HUES6 (cell line): Measurements from ENCODE around the gene SLC6A8.

ENCODE experiments used
- H3K27ac ChIP-seq: 2 replicates; pipeline ENCODE4 v1.7.0; 2013; ENCODE audit warnings: low read depth, mild to moderate bottlenecking, low read length, inconsistent platforms
- H3K27me3 ChIP-seq: 2 replicates; pipeline ENCODE4 v1.6.1; 2013; ENCODE audit warnings: low read length; ENCODE audit not compliant: control insufficient read depth, insufficient read depth
- H3K36me3 ChIP-seq: 2 replicates; pipeline ENCODE4 v1.6.1; 2013; ENCODE audit warnings: low read length; ENCODE audit not compliant: control insufficient read depth, insufficient read depth
- H3K4me1 ChIP-seq: 2 replicates; pipeline ENCODE4 v1.6.1; 2013; ENCODE audit warnings: low read length; ENCODE audit not compliant: control insufficient read depth, insufficient read depth
- H3K4me3 ChIP-seq: 2 replicates; pipeline ENCODE4 v1.5.1; 2013; ENCODE audit warnings: low read depth, low read length
- H3K9ac ChIP-seq: one replicate; pipeline ENCODE4 v1.6.1; 2013; ENCODE audit warnings: mild to moderate bottlenecking, low read length
- H3K9me3 ChIP-seq: 2 replicates; pipeline ENCODE4 v1.6.1; 2013; ENCODE audit warnings: low read depth, low read length; ENCODE audit not compliant: control insufficient read depth, insufficient read depth

The SLC6A8 gene

DNA sequence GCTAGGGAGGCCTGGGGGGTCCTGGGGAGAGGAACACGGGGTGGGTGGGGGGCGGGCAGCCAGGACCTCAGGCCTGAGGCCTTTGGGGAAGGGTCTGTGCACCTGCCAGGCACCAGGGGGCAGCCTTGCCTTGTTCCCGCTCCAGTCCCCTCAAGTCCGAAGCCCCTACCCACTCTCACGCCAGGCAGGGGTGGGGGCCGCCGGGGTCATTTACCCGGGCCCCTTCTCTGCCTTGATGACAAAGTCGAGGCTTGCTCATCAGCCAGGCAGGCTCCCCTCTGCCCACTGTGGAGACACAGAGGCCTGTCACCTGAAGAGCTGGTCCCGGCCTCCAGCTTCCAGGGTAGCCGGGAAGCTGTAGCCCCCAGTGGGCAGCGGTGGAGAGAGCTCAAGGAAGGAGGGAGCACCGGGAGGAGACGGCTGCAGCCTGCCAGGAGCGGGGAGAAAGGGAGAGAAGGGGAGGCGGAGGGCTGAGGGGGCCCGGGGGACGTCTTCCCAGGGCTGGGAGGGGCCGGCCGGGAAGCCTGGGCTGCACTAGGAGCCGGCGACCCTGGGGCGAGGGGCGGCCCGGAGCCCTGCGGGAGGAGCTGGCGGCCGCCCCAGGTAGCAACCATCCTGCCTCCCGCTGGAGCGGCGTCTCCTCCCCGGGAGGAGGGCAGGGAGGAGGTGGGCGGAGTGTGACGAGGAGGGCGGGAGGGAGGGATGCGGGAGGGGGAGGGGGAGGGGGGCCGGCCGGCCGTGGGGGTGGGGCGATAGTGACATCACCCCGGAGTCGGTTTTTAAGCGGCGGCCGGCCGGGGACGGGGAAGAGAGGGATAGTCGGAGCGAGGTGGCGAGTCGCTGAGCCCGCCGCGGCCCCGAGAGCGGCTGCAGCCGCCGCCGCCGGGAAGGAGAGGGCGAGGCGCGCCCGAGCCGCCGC is at the start of gene SLC6A8:
SLC6A8 (plus strand) TSS at position 806 of the 919 bp plus-strand sequence. CDS start 649 bp downstream, outside the sequence.
- H3K9ac ChIP-seq = peak within 1 kb of the TSS; percentile 79
- H3K4me3 ChIP-seq = peak within 1 kb of the TSS; percentile 67
- peaks cover 12% of the 10 kb centered on the region for H3K36me3 ChIP-seq
- H3K27ac ChIP-seq = peak within 1 kb of the TSS; percentile 40; the same call in 1 of the 2 replicates
- H3K9me3 ChIP-seq = peaks cover 19% of the 10 kb centered on the region
- H3K4me1 ChIP-seq = peaks cover 34% of the 10 kb centered on the region
- no peaks in the 10 kb centered on the region for H3K27me3 ChIP-seq

DNA sequence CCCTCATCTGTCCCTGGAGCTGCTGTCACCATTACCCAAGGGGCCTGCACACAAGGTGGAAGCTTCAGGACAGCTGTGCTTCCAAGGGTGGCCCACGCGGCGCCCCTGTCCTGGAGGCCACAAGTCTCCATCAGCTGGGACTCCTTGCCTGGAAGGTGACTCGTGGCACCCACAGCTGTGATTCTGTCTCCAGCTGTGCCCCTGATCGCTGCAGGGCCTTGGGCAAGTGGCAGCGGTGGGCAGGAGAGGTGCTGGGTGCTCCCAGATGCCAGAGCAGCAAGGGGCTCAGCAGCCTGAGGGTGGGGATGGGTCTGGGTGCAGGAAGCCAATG is 49.7 kb upstream of the SLC6A8 start:
- Histone ChIP-seq H3K27me3 (peaks cover 56% of the 10 kb centered on the region), H3K4me1 (peaks cover 14% of the 10 kb centered on the region; the same call in 1 of the 2 replicates), H3K9ac (no peak overlapping the region), H3K4me3 (no peak overlapping the region), H3K36me3 (no peaks in the 10 kb centered on the region), H3K27ac (no peak overlapping the region), H3K9me3 (peaks cover 33% of the 10 kb centered on the region; the same call in 1 of the 2 replicates)

DNA sequence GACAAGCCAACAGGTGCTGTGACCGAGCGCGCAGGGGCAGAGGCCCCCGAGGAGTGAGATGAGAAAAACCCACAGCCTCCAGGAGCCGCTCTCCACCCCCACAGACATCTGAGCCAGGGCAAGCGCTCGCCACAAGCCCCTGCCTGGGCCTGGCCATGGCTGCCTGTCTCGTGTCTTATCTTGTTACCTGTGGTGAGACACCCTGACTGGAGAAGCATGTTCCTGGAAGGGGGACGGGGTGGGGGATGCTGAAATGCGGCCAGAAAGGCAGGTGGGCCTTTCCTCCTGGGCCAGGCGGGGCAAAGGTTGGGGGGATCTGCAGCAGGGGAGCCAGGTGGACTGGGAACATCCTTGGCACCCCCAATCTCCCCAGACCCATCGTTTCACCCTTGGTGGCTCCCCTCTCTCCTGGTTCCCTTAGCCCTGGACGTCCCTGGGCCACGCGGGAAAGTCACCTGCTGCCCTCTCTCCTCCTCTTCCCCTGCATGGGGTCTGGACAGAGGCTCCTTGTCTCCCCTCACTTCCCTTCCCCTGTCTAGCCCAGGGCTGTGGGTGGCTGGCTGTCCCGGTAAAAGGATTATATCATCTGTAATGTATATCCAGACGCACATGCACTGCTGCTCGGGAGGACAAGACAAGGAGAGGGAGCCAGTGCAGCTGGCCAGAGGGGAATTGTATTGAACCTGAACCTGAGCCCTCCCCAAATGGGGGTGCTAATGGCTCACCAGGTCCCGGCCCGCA is 49.1 kb upstream of the SLC6A8 start:
- peaks cover 62% of the 10 kb centered on the region for H3K27me3 ChIP-seq

DNA sequence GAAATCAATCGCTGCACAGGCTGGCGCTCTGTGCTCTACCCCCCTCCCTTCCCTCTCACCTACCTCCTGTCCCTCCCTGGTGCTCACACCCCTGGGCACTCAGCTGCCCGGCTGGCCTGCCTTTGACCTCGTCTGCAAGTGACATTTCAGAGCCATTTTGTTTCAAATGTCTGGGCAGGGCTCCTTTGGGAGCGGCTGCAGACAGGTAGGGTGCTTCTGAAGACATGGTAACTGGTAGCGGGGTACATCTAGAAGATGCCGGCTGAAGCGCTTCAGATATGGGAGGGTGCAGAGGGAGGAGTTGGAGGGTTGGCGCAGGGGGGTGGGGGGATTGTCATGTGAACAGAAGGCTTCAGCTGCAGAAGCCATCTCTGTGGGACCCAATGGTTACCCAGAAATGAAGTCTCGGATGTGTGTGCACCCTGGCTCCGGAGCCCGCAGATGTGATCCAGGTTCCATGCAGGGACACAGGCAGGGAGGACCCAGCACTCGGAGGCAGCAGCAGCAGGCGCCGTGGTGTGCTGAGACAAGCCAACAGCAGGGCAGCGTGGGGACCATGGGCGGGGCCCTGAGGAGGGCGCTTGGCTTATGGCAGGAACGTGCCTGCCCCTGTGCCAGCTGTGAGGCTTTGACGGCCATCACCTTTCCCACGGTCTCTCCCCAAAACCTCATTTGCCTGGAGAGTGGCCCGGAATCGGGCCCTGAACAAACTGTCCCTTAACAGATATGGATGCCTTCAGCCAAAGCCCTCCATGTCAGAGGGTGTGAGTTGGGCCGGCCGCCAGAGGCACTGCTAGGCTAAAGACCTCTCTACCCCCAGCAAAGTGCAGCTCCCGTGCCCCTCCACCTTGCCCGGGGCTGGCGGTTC is 48.3 kb upstream of the SLC6A8 start:
- H3K36me3 ChIP-seq = no peaks in the 10 kb centered on the region
- H3K27me3 ChIP-seq = peaks cover 68% of the 10 kb centered on the region
- H3K9me3 ChIP-seq = peaks cover 27% of the 10 kb centered on the region; the same call in 1 of the 2 replicates
- no peak overlapping the region for H3K4me3 ChIP-seq
- H3K27ac ChIP-seq = no peak overlapping the region
- peaks cover 19% of the 10 kb centered on the region; the same call in 1 of the 2 replicates for H3K4me1 ChIP-seq
- no peak overlapping the region for H3K9ac ChIP-seq

More for the DNA sequence above, 49.1 kb upstream of the SLC6A8 start:
- Histone ChIP-seq H3K4me3 (no peak overlapping the region), H3K9me3 (peaks cover 33% of the 10 kb centered on the region; the same call in 1 of the 2 replicates), H3K36me3 (no peaks in the 10 kb centered on the region), H3K4me1 (peaks cover 16% of the 10 kb centered on the region; the same call in 1 of the 2 replicates), H3K27ac (no peak overlapping the region), H3K9ac (no peak overlapping the region)

DNA sequence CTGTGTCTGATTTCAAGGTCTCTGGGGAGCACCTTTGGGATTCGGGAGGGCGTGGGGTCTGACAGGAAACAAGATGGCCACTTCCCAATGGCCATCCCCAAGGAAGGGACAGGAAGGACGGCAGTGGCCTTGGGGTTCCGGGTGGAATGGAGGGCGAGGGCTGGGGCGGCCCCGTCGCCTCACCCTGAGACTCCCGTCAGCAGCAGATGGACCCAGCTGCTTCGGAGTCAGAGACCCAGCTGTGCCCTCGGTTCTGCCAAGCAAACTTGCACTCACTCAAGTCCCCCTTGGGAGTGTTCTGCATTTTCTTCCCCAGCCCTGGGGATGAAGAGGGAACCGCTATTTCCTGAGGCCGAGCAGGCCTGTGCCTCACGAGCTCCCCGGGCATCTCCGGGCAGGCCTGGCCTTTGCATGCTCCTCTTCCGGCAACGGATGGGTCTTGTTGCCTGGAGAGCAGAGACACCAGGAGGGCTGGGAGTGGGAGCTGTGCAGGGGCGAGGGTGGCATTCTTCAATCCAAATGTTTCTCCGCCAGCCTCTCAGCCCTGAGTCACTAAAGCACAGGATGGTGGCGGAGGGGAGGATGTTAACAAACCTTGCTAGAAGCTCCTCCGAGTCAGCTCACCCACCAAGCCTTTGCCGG is 47.6 kb upstream of the SLC6A8 start:
- H3K4me1 ChIP-seq = peaks cover 26% of the 10 kb centered on the region; the same call in 1 of the 2 replicates
- H3K9ac ChIP-seq = no peak overlapping the region
- peaks cover 75% of the 10 kb centered on the region for H3K27me3 ChIP-seq
- H3K9me3 ChIP-seq = peaks cover 19% of the 10 kb centered on the region; the same call in 1 of the 2 replicates
- H3K4me3 ChIP-seq = no peak overlapping the region
- no peak overlapping the region for H3K27ac ChIP-seq
- no peaks in the 10 kb centered on the region for H3K36me3 ChIP-seq

DNA sequence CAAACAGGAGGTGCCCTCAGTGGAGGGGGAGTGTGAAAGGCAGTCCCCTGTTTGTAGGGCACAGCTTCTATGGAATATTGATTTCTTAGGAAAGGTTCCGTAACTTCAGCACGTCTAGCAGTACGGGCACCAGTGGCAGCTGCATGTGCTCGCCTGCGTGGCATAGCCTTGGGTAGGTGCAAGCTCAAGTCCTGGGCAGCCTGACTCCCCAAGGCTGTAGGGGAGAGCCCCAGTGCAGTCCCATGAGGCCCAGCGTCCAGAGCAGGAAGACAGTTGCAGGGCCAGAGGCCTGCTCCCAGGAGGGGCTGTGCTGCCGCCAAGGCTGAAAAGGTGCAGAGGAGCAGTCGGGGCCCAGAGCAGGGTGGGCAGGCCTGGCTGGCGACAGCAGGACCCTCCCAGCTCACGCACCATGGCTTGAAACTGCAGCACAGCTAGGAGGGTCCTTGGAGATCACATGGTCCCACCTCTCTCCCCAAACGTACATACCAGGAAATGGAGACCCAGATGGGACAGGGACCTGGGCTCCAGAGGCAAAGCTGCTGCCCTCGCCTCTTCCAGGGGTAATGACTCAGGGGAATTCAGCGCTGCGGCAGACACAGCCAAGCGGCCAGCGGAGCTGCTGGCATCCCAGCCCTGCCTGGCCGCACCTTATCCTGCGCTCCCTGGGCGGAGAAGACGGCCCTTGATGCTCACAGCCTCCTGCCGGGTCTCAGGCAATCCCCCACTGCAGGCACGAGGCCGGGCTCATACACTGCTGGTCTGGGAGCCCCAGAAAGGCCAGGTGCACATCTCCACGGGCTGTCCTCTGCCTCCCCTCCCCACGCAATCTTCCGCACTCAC is 46.8 kb upstream of the SLC6A8 start:
- H3K27me3 ChIP-seq = peaks cover 83% of the 10 kb centered on the region
- peak overlapping the region; percentile 50; the same call in 1 of the 2 replicates for H3K4me3 ChIP-seq
- peaks cover 26% of the 10 kb centered on the region; the same call in 1 of the 2 replicates for H3K4me1 ChIP-seq
- H3K27ac ChIP-seq = no peak overlapping the region
- H3K36me3 ChIP-seq = no peaks in the 10 kb centered on the region
- peaks cover 15% of the 10 kb centered on the region; the same call in 1 of the 2 replicates for H3K9me3 ChIP-seq
- H3K9ac ChIP-seq = no peak overlapping the region

DNA sequence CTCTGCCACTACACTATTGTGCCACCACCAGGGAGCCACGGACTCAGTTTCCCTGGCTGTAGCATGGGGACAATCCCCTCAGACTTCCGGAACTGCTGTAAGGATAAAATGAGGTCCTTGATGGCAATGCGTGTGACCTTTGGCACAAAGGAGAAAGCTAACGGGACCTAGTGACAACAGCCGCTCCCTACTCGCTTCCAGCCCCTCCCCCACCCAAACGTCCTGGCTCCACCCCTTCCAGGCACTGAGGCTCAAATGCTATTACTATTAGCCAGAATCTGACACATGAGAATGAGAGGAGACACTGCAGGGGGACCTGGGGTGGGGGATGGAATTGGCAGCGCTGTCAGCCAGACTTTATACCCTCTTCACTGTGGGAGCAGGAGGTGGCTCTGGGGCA is 46.1 kb upstream of the SLC6A8 start:
- H3K4me3 ChIP-seq = peak overlapping the region; percentile 50
- H3K9me3 ChIP-seq = peaks cover 15% of the 10 kb centered on the region; the same call in 1 of the 2 replicates
- peaks cover 90% of the 10 kb centered on the region for H3K27me3 ChIP-seq
- peaks cover 29% of the 10 kb centered on the region; the same call in 1 of the 2 replicates for H3K4me1 ChIP-seq
- H3K36me3 ChIP-seq = no peaks in the 10 kb centered on the region
- H3K27ac ChIP-seq = no peak overlapping the region
- H3K9ac ChIP-seq = no peak overlapping the region

DNA sequence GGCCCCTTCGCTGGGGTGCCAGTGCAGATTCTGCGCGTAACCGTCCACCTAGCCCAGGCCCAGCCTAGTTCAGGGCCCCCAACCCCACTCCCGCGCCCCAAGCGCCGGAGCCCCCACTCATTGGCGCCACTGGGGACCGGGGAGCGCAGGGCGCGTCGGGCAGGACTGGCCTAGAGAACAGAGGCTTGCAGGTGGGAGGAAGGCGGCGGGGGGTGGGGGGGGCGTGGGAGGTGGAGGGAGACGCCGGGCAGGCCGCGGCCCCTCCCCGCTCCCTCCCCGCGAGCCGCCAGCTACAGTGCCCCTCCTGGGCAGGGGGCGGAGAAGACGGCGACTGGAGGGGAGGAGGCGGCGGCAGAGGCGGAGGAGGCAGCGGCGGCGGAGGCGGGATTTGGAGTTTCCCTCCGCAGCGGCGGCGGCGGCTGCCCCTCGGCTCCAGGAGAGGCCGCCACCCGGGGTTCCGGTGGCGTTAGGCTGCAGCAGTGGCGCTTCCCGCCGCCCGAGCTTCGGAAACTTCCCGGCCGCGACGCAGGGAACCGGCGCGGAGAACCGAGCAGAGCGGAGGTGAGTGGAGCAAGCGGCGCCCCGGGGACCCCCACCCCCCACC is 45.6 kb upstream of the SLC6A8 start:
- peaks cover 90% of the 10 kb centered on the region for H3K27me3 ChIP-seq
- peaks cover 15% of the 10 kb centered on the region; the same call in 1 of the 2 replicates for H3K9me3 ChIP-seq
- H3K27ac ChIP-seq = no peak overlapping the region
- H3K9ac ChIP-seq = no peak overlapping the region
- no peaks in the 10 kb centered on the region for H3K36me3 ChIP-seq
- peaks cover 31% of the 10 kb centered on the region; the same call in 1 of the 2 replicates for H3K4me1 ChIP-seq
- H3K4me3 ChIP-seq = peak overlapping the region; percentile 59
